Measurements from ENCODE around the gene SPDYE4. TPM values are rescaled to one million over a fixed set of nuclear protein-coding genes. Genes with fewer than 3 reads are reported as not detected.

SPDYE4 gene
- total RNA-seq, 3 donors from 2014 or later, result not detected

DNA sequence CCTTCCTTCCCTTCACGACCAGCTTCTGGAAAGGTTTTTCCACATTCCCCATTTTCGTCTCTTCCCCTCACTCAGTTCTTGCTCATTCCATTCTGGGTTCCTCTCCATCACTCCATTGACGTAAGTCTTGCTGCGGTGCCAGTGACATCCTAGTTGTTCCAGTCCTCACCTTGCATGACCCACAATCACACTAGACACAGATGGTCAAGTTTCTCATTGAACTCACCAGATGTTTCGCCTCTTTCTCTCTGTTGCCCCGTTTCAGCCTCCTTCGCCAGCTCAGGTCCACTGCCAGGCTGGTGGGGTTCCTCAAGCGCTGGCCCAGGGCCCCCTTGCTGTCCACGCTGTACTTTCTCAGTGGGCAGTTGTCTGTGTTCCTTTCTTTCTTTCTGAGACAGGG lies 57.1 kb downstream of the SPDYE4 start:
- Mint-ChIP-seq H3K9me3 (no peaks in the 10 kb centered on the region), H3K36me3 (ENCODE audit: insufficient read depth) (no peaks in the 10 kb centered on the region), H3K27me3 (ENCODE audit: low read depth) (peaks cover 17% of the 10 kb centered on the region), H3K4me3 (no peak overlapping the region), H3K4me1 (ENCODE audit: low read depth) (no peaks in the 10 kb centered on the region)
- no peak for ATAC-seq
- no peak for DNase-seq

Other genes with a start within 250 kb of the SPDYE4 start
- 1 to 10 TPM; 2.2 to 3.2 (median 2.9) TPM for gene MYH10, start 127.8 kb downstream of the SPDYE4 start, total RNA-seq
- not detected for gene CCDC42, start 13.7 kb downstream of the SPDYE4 start, total RNA-seq
- under 1 TPM in 1 of 3 donors, not detected in 2; 0.08 TPM for gene MFSD6L, start 40.8 kb upstream of the SPDYE4 start, total RNA-seq
- gene PIK3R6, start 109.1 kb upstream of the SPDYE4 start, total RNA-seq, result under 1 TPM in 2 of 3 donors, not detected in 1; 0.32 to 0.35 TPM
- gene PIK3R5, start 207.2 kb upstream of the SPDYE4 start, total RNA-seq, result 10 to 100 TPM in 2 of 3 donors, 1 to 10 TPM in 1; 8.4 to 17.8 (median 13.6) TPM